Measurements from ENCODE around the gene GRAMD2A.

GRAMD2A gene

DNA sequence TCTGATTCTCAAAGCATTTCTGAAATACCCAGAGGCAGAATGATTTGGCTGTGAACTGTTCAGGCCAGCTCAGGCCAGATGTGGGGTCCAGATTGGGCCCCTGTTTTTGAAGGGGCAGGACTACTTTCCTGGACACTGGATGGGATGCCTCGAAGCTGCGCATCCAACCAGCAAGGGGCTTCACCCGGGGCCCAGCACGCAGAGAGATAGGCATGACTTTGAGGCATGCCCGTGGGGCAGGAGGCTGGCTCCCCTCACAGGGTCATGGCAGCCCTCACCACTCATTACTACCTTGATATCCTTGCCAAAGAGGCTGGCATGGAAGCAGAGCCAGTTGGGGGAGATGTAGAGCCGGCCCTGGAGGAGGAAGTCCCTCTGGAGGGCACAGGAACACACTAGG lies 30.1 kb downstream of the GRAMD2A start:
- TF ChIP-seq TAF1 (IDR thresholded peaks at IDR 0.05; ENCODE audit: borderline replicate concordance, insufficient read depth, low read length), result no peak
- no peak for TF ChIP-seq SIN3A (IDR thresholded peaks at IDR 0.05; ENCODE audit: borderline replicate concordance, insufficient read depth, low read length)
- TF ChIP-seq FOXP2 (optimal IDR thresholded peaks at IDR 0.05; ENCODE audit: borderline replicate concordance, extremely low read depth, extremely low read length, insufficient read depth), result no peak
- no peak for TF ChIP-seq POLR2AphosphoS5 (IDR thresholded peaks at IDR 0.05; ENCODE audit: low read depth, low read length)
- TF ChIP-seq, protein P1, sequence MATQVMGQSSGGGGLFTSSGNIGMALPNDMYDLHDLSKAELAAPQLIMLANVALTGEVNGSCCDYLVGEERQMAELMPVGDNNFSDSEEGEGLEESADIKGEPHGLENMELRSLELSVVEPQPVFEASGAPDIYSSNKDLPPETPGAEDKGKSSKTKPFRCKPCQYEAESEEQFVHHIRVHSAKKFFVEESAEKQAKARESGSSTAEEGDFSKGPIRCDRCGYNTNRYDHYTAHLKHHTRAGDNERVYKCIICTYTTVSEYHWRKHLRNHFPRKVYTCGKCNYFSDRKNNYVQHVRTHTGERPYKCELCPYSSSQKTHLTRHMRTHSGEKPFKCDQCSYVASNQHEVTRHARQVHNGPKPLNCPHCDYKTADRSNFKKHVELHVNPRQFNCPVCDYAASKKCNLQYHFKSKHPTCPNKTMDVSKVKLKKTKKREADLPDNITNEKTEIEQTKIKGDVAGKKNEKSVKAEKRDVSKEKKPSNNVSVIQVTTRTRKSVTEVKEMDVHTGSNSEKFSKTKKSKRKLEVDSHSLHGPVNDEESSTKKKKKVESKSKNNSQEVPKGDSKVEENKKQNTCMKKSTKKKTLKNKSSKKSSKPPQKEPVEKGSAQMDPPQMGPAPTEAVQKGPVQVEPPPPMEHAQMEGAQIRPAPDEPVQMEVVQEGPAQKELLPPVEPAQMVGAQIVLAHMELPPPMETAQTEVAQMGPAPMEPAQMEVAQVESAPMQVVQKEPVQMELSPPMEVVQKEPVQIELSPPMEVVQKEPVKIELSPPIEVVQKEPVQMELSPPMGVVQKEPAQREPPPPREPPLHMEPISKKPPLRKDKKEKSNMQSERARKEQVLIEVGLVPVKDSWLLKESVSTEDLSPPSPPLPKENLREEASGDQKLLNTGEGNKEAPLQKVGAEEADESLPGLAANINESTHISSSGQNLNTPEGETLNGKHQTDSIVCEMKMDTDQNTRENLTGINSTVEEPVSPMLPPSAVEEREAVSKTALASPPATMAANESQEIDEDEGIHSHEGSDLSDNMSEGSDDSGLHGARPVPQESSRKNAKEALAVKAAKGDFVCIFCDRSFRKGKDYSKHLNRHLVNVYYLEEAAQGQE (IDR thresholded peaks at IDR 0.05; ENCODE audit: insufficient read depth in 1 of 2, low read depth in 2 of 2, low read length in 2 of 2), result no peak

DNA sequence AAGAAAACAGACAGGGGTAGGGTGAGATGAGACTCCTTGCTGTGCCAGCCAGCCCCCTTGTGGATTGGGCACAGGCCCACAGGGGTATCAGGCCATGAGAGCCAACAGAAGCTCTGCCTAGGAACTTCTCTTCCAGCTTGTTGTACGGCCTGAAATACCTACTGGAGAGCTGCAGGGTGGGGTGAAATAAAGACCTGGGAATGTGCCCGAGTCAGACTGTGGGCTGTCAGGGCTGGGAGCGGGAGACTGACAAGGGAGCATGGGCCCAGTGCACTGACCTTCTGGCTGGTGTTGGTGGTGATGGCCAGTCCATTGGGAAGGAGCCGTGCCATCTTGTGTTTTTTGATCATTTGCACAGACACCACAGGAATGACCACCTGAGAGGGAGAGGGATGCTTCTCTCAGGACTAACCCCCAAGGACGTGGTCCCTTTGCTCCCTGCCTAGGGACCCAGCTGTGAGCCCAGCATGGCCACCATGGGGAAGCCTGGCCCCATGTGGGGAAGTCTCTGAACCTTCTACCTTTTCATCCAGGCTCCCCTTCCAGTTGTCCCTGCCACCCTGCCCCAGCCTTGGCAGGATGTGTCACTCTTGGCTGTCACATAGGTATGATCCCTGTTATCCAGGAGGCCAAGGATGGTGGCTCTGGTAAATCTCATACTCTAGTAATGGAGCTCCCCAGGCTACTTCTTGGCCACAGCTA lies 30.7 kb downstream of the GRAMD2A start:
- TF ChIP-seq FOXP2 (optimal IDR thresholded peaks at IDR 0.05; ENCODE audit: borderline replicate concordance, extremely low read depth, extremely low read length, insufficient read depth) (no peak), SIN3A (IDR thresholded peaks at IDR 0.05; ENCODE audit: borderline replicate concordance, insufficient read depth, low read length) (no peak), POLR2AphosphoS5 (IDR thresholded peaks at IDR 0.05; ENCODE audit: low read depth, low read length) (no peak), TAF1 (IDR thresholded peaks at IDR 0.05; ENCODE audit: borderline replicate concordance, insufficient read depth, low read length) (no peak)
- TF ChIP-seq, protein P1 (IDR thresholded peaks at IDR 0.05; ENCODE audit: insufficient read depth in 1 of 2, low read depth in 2 of 2, low read length in 2 of 2), result no peak

DNA sequence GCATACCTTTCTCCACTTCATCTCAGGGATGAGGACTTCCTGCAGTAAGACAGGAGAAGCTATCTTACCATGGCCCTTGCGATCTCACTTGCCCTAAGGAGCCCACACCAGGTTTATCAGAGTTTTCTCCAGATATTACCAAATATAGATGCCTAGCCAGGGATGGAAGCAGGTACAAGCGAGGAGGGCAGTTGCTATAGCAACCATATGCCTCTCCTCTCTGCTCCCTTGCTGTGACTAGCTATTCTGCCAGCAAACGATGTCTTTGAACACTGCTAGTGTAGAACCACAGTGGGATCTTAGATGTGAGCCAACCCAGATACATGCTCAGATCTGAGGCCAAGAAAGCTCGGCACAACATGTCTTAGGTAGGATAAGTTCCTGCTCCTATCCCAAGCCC lies 33.9 kb downstream of the GRAMD2A start:
- TF ChIP-seq SIN3A (IDR thresholded peaks at IDR 0.05; ENCODE audit: borderline replicate concordance, insufficient read depth, low read length), result no peak
- no peak for TF ChIP-seq POLR2AphosphoS5 (IDR thresholded peaks at IDR 0.05; ENCODE audit: low read depth, low read length)
- TF ChIP-seq FOXP2 (optimal IDR thresholded peaks at IDR 0.05; ENCODE audit: borderline replicate concordance, extremely low read depth, extremely low read length, insufficient read depth), result no peak
- TF ChIP-seq, protein P1 (IDR thresholded peaks at IDR 0.05; ENCODE audit: insufficient read depth in 1 of 2, low read depth in 2 of 2, low read length in 2 of 2), result no peak
- TF ChIP-seq TAF1 (IDR thresholded peaks at IDR 0.05; ENCODE audit: borderline replicate concordance, insufficient read depth, low read length), result no peak

DNA sequence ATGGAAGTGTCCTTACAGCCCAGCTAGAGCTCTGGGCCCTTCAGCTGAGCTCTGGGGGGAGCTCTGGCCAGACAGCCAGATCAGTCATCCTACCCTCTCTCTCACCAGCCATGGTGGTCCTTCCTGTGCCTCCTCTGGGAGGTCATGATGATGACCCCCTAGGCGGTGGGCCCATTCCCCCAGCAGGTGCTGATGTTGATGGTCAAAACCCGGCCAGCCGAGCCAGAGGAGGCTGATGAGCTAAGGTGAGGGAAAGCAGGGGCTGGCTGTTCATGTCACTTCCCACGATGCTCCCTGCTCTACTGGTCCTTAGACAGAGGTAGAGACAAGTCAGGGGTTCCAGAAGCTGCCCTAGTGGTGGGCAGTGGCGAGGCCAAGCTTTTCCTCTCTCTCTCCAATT lies 35.0 kb downstream of the GRAMD2A start:
- no peak for TF ChIP-seq POLR2AphosphoS5 (IDR thresholded peaks at IDR 0.05; ENCODE audit: low read depth, low read length)
- no peak for TF ChIP-seq TAF1 (IDR thresholded peaks at IDR 0.05; ENCODE audit: borderline replicate concordance, insufficient read depth, low read length)
- TF ChIP-seq FOXP2 (optimal IDR thresholded peaks at IDR 0.05; ENCODE audit: borderline replicate concordance, extremely low read depth, extremely low read length, insufficient read depth), result no peak
- no peak for TF ChIP-seq SIN3A (IDR thresholded peaks at IDR 0.05; ENCODE audit: borderline replicate concordance, insufficient read depth, low read length)
- TF ChIP-seq, protein P1 (IDR thresholded peaks at IDR 0.05; ENCODE audit: insufficient read depth in 1 of 2, low read depth in 2 of 2, low read length in 2 of 2), result no peak
